Coronary artery (tissue), 2 donors: ENCODE results near the gene SLAIN2.

Source experiments
- DNase-seq: peaks from one replicate; pipeline ENCODE4 v3.0.0-alpha.2; 2017; ENCODE audit warnings: low spot score
- H3K27ac ChIP-seq, 2 donors: fragments of 200-600 bp; sonication (generic); one replicate each; pipeline ENCODE4 v1.5.1; 2016 to 2019
- H3K4me3 ChIP-seq: fragments of 200-600 bp; sonication (generic); 2 replicates; pipeline ENCODE4 v1.5.1; 2016; ENCODE audit warnings: mild to moderate bottlenecking, moderate library complexity
- TF ChIP-seq, protein P1 (sequence below): fragments of 200-600 bp; sonication (generic); IDR thresholded peaks from one replicate; pipeline ENCODE4 v1.5.1; 2019; ENCODE audit warnings: antibody characterized with exemption

The SLAIN2 gene

DNA sequence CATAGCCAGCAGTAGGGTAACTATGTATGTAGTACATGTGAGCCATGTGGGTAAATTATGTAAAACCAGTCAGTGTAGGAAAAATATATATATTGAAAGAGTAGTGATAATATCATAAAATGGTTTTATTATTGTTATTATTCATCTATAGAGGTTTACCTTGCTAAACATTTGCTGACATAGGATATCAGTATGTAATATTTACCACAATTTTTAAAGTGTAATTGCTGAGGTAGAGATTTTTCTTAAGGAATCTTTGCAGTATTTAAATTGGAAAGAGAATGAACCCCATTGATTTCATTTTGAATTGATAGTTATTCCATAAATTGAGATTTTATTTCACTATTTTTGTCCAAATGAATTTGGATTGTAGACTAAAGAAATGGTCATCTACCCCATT lies 27.1 kb downstream of the SLAIN2 start:
- Histone ChIP-seq H3K4me3 (no peak overlapping the region), H3K27ac (no peak overlapping the region)
- TF ChIP-seq, protein P1, sequence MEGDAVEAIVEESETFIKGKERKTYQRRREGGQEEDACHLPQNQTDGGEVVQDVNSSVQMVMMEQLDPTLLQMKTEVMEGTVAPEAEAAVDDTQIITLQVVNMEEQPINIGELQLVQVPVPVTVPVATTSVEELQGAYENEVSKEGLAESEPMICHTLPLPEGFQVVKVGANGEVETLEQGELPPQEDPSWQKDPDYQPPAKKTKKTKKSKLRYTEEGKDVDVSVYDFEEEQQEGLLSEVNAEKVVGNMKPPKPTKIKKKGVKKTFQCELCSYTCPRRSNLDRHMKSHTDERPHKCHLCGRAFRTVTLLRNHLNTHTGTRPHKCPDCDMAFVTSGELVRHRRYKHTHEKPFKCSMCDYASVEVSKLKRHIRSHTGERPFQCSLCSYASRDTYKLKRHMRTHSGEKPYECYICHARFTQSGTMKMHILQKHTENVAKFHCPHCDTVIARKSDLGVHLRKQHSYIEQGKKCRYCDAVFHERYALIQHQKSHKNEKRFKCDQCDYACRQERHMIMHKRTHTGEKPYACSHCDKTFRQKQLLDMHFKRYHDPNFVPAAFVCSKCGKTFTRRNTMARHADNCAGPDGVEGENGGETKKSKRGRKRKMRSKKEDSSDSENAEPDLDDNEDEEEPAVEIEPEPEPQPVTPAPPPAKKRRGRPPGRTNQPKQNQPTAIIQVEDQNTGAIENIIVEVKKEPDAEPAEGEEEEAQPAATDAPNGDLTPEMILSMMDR, result no peak
- no peak for DNase-seq

GRCh38 chr4:48369248-48369647 lies 27.9 kb downstream of the SLAIN2 start:
- DNase-seq, result no peak
- TF ChIP-seq, protein P1, result no peak
- Histone ChIP-seq H3K4me3 (no peak overlapping the region), H3K27ac (no peak overlapping the region)

- Histone ChIP-seq H3K4me3 (no peak overlapping the region), H3K27ac (no peak overlapping the region)
- DNase-seq, result no peak
- TF ChIP-seq, protein P1, result no peak
These were observed 28.4 kb downstream of the SLAIN2 start for GRCh38 chr4:48369771-48370170.

GRCh38 chr4:48370260-48371134 lies 29.2 kb downstream of the SLAIN2 start:
- no peak for DNase-seq
- H3K27ac ChIP-seq, result no peak overlapping the region
- TF ChIP-seq, protein P1, result no peak
- no peak overlapping the region for H3K4me3 ChIP-seq

- no peak overlapping the region for H3K4me3 ChIP-seq
- H3K27ac ChIP-seq, result no peak overlapping the region
- DNase-seq, result no peak
- TF ChIP-seq, protein P1, result no peak
These were observed 30.9 kb downstream of the SLAIN2 start for GRCh38 chr4:48372272-48372671.

DNA sequence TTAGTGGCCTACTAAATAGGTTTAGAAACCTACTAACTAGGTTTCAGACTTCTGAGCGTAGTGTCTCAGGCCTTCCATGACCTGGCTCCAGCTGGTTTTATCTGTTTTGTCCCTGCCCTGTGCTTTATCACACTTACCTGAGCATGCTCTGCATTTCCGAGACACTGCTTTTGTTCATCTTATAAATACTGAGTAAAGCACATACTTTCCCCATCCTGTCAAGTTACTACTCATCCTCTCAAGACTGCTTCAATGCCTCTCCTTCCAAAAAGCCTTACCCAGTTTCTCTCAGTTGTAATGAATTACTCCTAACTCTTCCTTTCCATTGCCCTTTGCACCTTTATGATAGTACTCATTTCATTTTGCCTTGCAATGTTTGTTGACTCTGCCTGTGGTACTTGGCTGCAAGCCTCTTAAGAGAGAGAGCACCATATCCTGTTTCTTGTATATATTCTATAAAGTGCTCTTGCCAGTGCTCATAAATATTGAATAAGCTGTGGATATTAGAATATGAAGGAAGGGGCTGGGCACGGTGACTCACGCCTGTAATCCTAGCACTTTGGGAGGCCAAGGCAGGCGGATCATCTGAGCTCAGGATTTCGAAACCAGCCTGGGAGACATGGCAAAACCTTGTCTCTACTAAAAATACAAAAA lies 34.4 kb downstream of the SLAIN2 start:
- Histone ChIP-seq H3K27ac (no peak overlapping the region), H3K4me3 (no peak overlapping the region)

More for the DNA sequence above, 34.4 kb downstream of the SLAIN2 start:
- no peak for DNase-seq
- TF ChIP-seq, protein P1, result no peak
